K562 (cell line): ENCODE results near the gene DTNA. TPM values are rescaled to one million over a fixed set of nuclear protein-coding genes. Genes with fewer than 3 reads are reported as not detected.

ENCODE experiments used
- ATAC-seq: fragments of 200-7000 bp; cut with Tn5 transposase; 3 replicates; pipeline ENCODE4 v1.9.1; 2020; ENCODE audit warnings: moderate library complexity
- BruUV-seq: library from RNA; stranded (reverse); fragments of 400-500 nt; replicated peaks from 2 replicates; lab custom pipeline; 2021; lab: Mats Ljungman, UMichigan
- CTCF ChIA-PET: fragments of 300-600 bp; formaldehyde crosslinking; extraction: SDS; loops from one replicate; lab custom pipeline; 2021; ENCODE audit warnings: low intra/inter-chr PET ratio; lab: Yijun Ruan, JAX
- POLR2A ChIA-PET: fragments of 300-600, 350-650 bp; sonication (Branson Sonifier 250); formaldehyde crosslinking; extraction: SDS; loops from one replicate; lab custom pipeline; 2021; ENCODE audit warnings: antibody characterized with exemption, inconsistent platforms; lab: Yijun Ruan, JAX
- DNase-seq, 4 experiments: peaks; one replicate each; pipeline versions ENCODE4 v3.0.0 to v3.0.0-alpha.2; 2011 to 2018; ENCODE audit warnings: low spot score in 3 of 4, mixed read lengths in 3 of 4; ENCODE audit errors: extremely low read depth in 1 of 4
- FAIRE-seq: peaks from 2 replicates; lab custom pipeline; 2011; peaks lifted over from hg19 to GRCh38; lab: Jason Lieb, UNC
- H2AFZ ChIP-seq: 2 replicates; pipeline ENCODE4 v1.6.0; 2011; ENCODE audit warnings: low read depth, low read length, control low read depth, inconsistent platforms
- H3K27ac ChIP-seq: fragments of 200-600 bp; 3 replicates; pipeline ENCODE4 v1.8.0; 2011; ENCODE audit warnings: low read depth, mild to moderate bottlenecking, control low read depth, inconsistent platforms, low read length, moderate library complexity, mixed read lengths; ENCODE audit errors: extremely low read depth
- H3K27me3 ChIP-seq, 2 experiments: fragments of 300-600 bp in 1 of 2; 2 replicates in 1 of 2; 3 replicates in 1 of 2; pipeline versions ENCODE4 v1.6.0 to v1.8.0; 2011; ENCODE audit warnings: inconsistent platforms in 2 of 2, low read length in 2 of 2, mild to moderate bottlenecking in 1 of 2, mixed read lengths in 1 of 2, moderate library complexity in 1 of 2; ENCODE audit not compliant: control insufficient read depth in 2 of 2, insufficient read depth in 2 of 2
- H3K36me3 ChIP-seq: fragments of 300-600 bp; 3 replicates; pipeline ENCODE4 v1.8.0; 2011; ENCODE audit warnings: mild to moderate bottlenecking, low read length, inconsistent platforms; ENCODE audit not compliant: control insufficient read depth, insufficient read depth
- H3K4me1 ChIP-seq, 2 experiments: fragments of 200-600 bp in 1 of 2; replicated peaks in 1 of 2; 2 replicates in 1 of 2; 3 replicates in 1 of 2; pipeline versions ENCODE4 v1.5.1 to v1.8.0; 2011; ENCODE audit warnings: inconsistent platforms in 2 of 2, low read length in 2 of 2, mild to moderate bottlenecking in 1 of 2, mixed read lengths in 1 of 2, moderate library complexity in 1 of 2; ENCODE audit not compliant: control insufficient read depth in 2 of 2, insufficient read depth in 2 of 2
- H3K4me2 ChIP-seq: 2 replicates; pipeline ENCODE4 v1.6.1; 2011; ENCODE audit warnings: low read length, control low read depth, inconsistent platforms, mixed read lengths; ENCODE audit not compliant: insufficient read depth
- H3K4me3 ChIP-seq: fragments of 200-600 bp; sonication (generic), shearing (Covaris generic); 2 replicates; pipeline ENCODE4 v1.5.1; 2016; ENCODE audit warnings: control low read depth, inconsistent platforms
- H3K79me2 ChIP-seq: fragments of 200-600 bp; 3 replicates; pipeline ENCODE4 v1.8.0; 2011; ENCODE audit warnings: low read length, inconsistent platforms; ENCODE audit not compliant: control insufficient read depth, insufficient read depth
- H3K9ac ChIP-seq, 2 experiments: 2 replicates each; pipeline versions ENCODE4 v1.6.0 to v1.6.1; 2011; ENCODE audit warnings: low read depth in 2 of 2, low read length in 2 of 2, control low read depth in 1 of 2, inconsistent platforms in 1 of 2, mild to moderate bottlenecking in 1 of 2, mixed read lengths in 1 of 2; ENCODE audit not compliant: insufficient read depth in 1 of 2
- H3K9me1 ChIP-seq: one replicate; pipeline ENCODE4 v1.6.0; 2011; ENCODE audit warnings: inconsistent platforms, mild to moderate bottlenecking, low read length, moderate library complexity; ENCODE audit not compliant: control insufficient read depth, insufficient read depth
- H3K9me3 ChIP-seq: replicated peaks from 2 replicates; pipeline ENCODE4 v1.5.1; 2011; ENCODE audit warnings: low read depth, low read length, inconsistent platforms; ENCODE audit not compliant: control insufficient read depth, insufficient read depth
- H4K20me1 ChIP-seq: replicated peaks from 2 replicates; pipeline ENCODE4 v1.6.1; 2011; ENCODE audit warnings: low read length, inconsistent platforms, mixed read lengths; ENCODE audit not compliant: control insufficient read depth, insufficient read depth
- CBX3 ChIP-seq, 2 experiments: IDR thresholded peaks; 1 replicate in 1 of 2; 2 replicates in 1 of 2; pipeline ENCODE4 v1.6.1; 2012; ENCODE audit warnings: inconsistent platforms in 2 of 2, low read length in 2 of 2, borderline replicate concordance in 1 of 2, control low read depth in 1 of 2
- DIDO1 ChIP-seq: fragments of 450-650 bp; IDR thresholded peaks from 2 replicates; pipeline ENCODE4 v1.6.1; 2016; ENCODE audit warnings: low read depth, missing biosample characterization, missing genetic modification characterization
- EHMT2 ChIP-seq: fragments of 450-650 bp; IDR thresholded peaks from 2 replicates; pipeline ENCODE4 v1.6.1; 2018; ENCODE audit warnings: antibody characterized with exemption
- GTF2A2 ChIP-seq: IDR thresholded peaks from 2 replicates; pipeline ENCODE4 v1.6.1; 2016; ENCODE audit warnings: mild to moderate bottlenecking, missing genetic modification characterization, missing compliant biosample characterization
- NR1H2 ChIP-seq: sonication (generic); formaldehyde crosslinking; IDR thresholded peaks from 2 replicates; pipeline ENCODE4 v1.4.0; 2020; ENCODE audit warnings: mild to moderate bottlenecking, missing genetic modification reagents
- ZBTB1 ChIP-seq: sonication (generic); formaldehyde crosslinking; IDR thresholded peaks from 2 replicates; pipeline ENCODE4 v1.8.1; 2023; ENCODE audit warnings: missing genetic modification reagents, low read depth, mild to moderate bottlenecking, borderline replicate concordance
- ZFPM2 ChIP-seq: fragments of 250-450 bp; sonication (Bioruptor Pico); IDR thresholded peaks from 2 replicates; pipeline ENCODE4 v1.5.1; 2022; ENCODE audit warnings: mild to moderate bottlenecking
- ZNF121 ChIP-seq: sonication (generic); formaldehyde crosslinking; conservative IDR thresholded peaks from 2 replicates; pipeline ENCODE4 v1.8.0; 2022; ENCODE audit warnings: missing genetic modification reagents
- ZNF668 ChIP-seq: fragments of 250-450 bp; sonication (Bioruptor Pico); IDR thresholded peaks from 2 replicates; pipeline ENCODE4 v1.8.0; 2022; ENCODE audit warnings: mild to moderate bottlenecking, inconsistent platforms
- ZNF780A ChIP-seq: fragments of 250-450 bp; sonication (Bioruptor Pico); IDR thresholded peaks from 2 replicates; pipeline ENCODE4 v1.5.0; 2021; ENCODE audit warnings: mild to moderate bottlenecking
- WGBS: fragments of 100-300 bp; shearing (Covaris generic); methylation state at CpG from one replicate; pipeline ENCODE4 v1.1.6; 2016; ENCODE audit warnings: low coverage, mixed read lengths; ENCODE audit not compliant: insufficient coverage; ENCODE audit errors: missing lambda C conversion rate; 5-methylcytosine and 5-hydroxymethylcytosine counted together
- in situ Hi-C: fragments of 300-500 bp; cut with MboI; formaldehyde crosslinking; loops from 4 replicates; pipeline ENCODE4 v1.15.0; 2018; ENCODE audit warnings: inconsistent platforms, mixed read lengths
- intact Hi-C: fragments of 100-400 bp; cut with micrococcal nuclease; formaldehyde crosslinking; loops from 2 replicates; pipeline ENCODE4 v1.14.2; 2022
- polyA plus RNA-seq, 8 experiments: library from polyadenylated mRNA; depleted of rRNA in 4 of 8; stranded (reverse) in 5 of 8; unstranded in 3 of 8; fragments of >200 nt; fragmentation: Nextera tagmentation in 2 of 8; fragmentation: Illumina TruSeq in 1 of 8; extraction: Ambion mirVana in 2 of 8; extraction: Trizol in 1 of 8; gene quantifications; 2 replicates each; pipeline versions ENCODE4 v1.2.1 to v1.2.3, GENCODE V29; 2011 to 2014; ENCODE audit warnings: inconsistent platforms in 1 of 8, missing spikeins in 1 of 8
- total RNA-seq, 7 experiments: library from RNA; depleted of rRNA in 6 of 7; stranded (reverse); fragments of >200 nt in 6 of 7; fragmentation: Illumina TruSeq in 2 of 7; extraction: Trizol in 2 of 7; gene quantifications; 2 replicates each; pipeline versions ENCODE4 v1.2.1 to v1.2.3, GENCODE V29; 2011 to 2021; ENCODE audit warnings: low replicate concordance in 1 of 7
- TF ChIP-seq, protein P1 (sequence below), 2 experiments: fragments of 150-350 bp in 1 of 2; IDR thresholded peaks; 2 replicates each; pipeline ENCODE4 v1.6.1; 2012 to 2016; ENCODE audit warnings: low read depth in 2 of 2, low read length in 2 of 2, mild to moderate bottlenecking in 1 of 2, moderate library complexity in 1 of 2
- TF ChIP-seq, protein P2 (sequence below): fragments of 450-650 bp; formaldehyde crosslinking; IDR thresholded peaks from 2 replicates; pipeline ENCODE4 v1.4.0; 2020; ENCODE audit warnings: mild to moderate bottlenecking, moderate library complexity
- TF ChIP-seq, protein P3 (sequence below): fragments of 150-350 bp; conservative IDR thresholded peaks from 2 replicates; pipeline ENCODE4 v1.6.1; 2014; ENCODE audit warnings: low read length

Gene DTNA
- total and polyA plus RNA-seq, 9 of the 15 experiments (the other 6 are each of a cell fraction or from before 2014, with no cell fraction given): 0.07 to 2.4 (median 0.22) TPM; not detected in 2

DNA sequence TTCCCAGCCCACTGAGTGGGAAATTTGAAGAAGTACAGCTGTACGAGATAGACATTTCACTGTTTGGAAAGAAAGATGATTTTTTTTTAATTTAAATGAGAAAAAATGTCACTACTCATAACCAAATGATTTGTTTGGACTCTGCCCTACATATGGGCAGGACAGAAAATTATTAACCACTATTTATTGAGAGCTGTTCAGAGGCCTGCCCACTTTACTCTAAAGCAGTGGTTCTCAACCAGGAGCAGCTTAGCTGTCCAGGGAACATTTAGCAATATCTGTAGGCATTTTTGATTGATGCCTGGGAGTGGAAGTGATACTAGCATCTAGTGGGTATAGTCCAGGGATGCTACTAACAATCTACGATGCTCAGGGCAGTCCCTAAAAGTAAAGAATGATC lies 13.4 kb upstream of the DTNA start:
- no peak for DNase-seq
- Histone ChIP-seq H3K4me3 (no peak overlapping the region), H2AFZ (no peak overlapping the region), H3K36me3 (no peaks in the 10 kb centered on the region), H4K20me1 (no peaks in the 10 kb centered on the region), H3K9me3 (no peaks in the 10 kb centered on the region), H3K27ac (no peak overlapping the region), H3K27me3 (no peaks in the 10 kb centered on the region), H3K79me2 (no peaks in the 10 kb centered on the region), H3K4me2 (no peak overlapping the region), H3K9me1 (no peaks in the 10 kb centered on the region), H3K4me1 (no peaks in the 10 kb centered on the region), H3K9ac (no peak overlapping the region)
- FAIRE-seq: no peak
- no peak for ATAC-seq
- CTCF ChIA-PET: no interaction called here
- 0% methylated on average over 2 of the region's 2 CpGs for WGBS
- POLR2A ChIA-PET: interaction anchor here (0.7 kb wide), 1 partner anchor 339 kb away, joined by 3 read pairs; no protein-coding TSS in a partner anchor
- no TSS peak for BruUV-seq
- in situ Hi-C loops (no loop called here), intact Hi-C loops (no loop called here)
- TF ChIP-seq DIDO1 (no peak), GTF2A2 (tag) (no peak), ZNF668 (no peak), ZNF121 (no peak), EHMT2 (no peak), ZNF780A (CRISPR knock-in tag) (no peak), NR1H2 (CRISPR knock-in tag) (no peak), ZBTB1 (no peak), ZFPM2 (no peak), CBX3 (IDR thresholded peaks at IDR 0.05; ENCODE audit: borderline replicate concordance in 1 of 2, low read length in 2 of 2) (no peak)
- TF ChIP-seq, protein P1, sequence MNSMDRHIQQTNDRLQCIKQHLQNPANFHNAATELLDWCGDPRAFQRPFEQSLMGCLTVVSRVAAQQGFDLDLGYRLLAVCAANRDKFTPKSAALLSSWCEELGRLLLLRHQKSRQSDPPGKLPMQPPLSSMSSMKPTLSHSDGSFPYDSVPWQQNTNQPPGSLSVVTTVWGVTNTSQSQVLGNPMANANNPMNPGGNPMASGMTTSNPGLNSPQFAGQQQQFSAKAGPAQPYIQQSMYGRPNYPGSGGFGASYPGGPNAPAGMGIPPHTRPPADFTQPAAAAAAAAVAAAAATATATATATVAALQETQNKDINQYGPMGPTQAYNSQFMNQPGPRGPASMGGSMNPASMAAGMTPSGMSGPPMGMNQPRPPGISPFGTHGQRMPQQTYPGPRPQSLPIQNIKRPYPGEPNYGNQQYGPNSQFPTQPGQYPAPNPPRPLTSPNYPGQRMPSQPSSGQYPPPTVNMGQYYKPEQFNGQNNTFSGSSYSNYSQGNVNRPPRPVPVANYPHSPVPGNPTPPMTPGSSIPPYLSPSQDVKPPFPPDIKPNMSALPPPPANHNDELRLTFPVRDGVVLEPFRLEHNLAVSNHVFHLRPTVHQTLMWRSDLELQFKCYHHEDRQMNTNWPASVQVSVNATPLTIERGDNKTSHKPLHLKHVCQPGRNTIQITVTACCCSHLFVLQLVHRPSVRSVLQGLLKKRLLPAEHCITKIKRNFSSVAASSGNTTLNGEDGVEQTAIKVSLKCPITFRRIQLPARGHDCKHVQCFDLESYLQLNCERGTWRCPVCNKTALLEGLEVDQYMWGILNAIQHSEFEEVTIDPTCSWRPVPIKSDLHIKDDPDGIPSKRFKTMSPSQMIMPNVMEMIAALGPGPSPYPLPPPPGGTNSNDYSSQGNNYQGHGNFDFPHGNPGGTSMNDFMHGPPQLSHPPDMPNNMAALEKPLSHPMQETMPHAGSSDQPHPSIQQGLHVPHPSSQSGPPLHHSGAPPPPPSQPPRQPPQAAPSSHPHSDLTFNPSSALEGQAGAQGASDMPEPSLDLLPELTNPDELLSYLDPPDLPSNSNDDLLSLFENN (IDR thresholded peaks at IDR 0.05; ENCODE audit: low read depth in 2 of 2, low read length in 2 of 2): no peak
- TF ChIP-seq, protein P2, sequence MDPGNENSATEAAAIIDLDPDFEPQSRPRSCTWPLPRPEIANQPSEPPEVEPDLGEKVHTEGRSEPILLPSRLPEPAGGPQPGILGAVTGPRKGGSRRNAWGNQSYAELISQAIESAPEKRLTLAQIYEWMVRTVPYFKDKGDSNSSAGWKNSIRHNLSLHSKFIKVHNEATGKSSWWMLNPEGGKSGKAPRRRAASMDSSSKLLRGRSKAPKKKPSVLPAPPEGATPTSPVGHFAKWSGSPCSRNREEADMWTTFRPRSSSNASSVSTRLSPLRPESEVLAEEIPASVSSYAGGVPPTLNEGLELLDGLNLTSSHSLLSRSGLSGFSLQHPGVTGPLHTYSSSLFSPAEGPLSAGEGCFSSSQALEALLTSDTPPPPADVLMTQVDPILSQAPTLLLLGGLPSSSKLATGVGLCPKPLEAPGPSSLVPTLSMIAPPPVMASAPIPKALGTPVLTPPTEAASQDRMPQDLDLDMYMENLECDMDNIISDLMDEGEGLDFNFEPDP (CRISPR knock-in tag): no peak
- TF ChIP-seq, protein P3, sequence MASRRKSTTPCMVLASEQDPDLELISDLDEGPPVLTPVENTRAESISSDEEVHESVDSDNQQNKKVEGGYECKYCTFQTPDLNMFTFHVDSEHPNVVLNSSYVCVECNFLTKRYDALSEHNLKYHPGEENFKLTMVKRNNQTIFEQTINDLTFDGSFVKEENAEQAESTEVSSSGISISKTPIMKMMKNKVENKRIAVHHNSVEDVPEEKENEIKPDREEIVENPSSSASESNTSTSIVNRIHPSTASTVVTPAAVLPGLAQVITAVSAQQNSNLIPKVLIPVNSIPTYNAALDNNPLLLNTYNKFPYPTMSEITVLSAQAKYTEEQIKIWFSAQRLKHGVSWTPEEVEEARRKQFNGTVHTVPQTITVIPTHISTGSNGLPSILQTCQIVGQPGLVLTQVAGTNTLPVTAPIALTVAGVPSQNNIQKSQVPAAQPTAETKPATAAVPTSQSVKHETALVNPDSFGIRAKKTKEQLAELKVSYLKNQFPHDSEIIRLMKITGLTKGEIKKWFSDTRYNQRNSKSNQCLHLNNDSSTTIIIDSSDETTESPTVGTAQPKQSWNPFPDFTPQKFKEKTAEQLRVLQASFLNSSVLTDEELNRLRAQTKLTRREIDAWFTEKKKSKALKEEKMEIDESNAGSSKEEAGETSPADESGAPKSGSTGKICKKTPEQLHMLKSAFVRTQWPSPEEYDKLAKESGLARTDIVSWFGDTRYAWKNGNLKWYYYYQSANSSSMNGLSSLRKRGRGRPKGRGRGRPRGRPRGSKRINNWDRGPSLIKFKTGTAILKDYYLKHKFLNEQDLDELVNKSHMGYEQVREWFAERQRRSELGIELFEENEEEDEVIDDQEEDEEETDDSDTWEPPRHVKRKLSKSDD: no peak
